ENCODE results near the gene S1PR4. TPM values are rescaled to one million over a fixed set of nuclear protein-coding genes. Genes with fewer than 3 reads are reported as not detected.

The S1PR4 gene
- total and polyA plus RNA-seq, 12 donors, result 0.24 to 3.3 (median 0.67) TPM

GRCh38 chr19:3187662-3188511 is 9.3 kb downstream of the S1PR4 start:
- no peak for ATAC-seq
- TF ChIP-seq CTCF (IDR thresholded peaks at IDR 0.05), result no peak

GRCh38 chr19:3188627-3189596 is 10.3 kb downstream of the S1PR4 start:
- DNase-seq, result no peak
- Histone ChIP-seq H3K4me1 (peaks cover 5 to 48% (median 23%) of the 10 kb centered on the region in 9 donors), H3K27ac (peak overlapping the region in 2 of 10 donors; percentile 17 to 88), H3K9me3 (no peaks in the 10 kb centered on the region), H3K4me3 (peak overlapping the region in 1 of 10 donors; percentile 36), H3K36me3 (peaks cover 0 to 15% (median 0%) of the 10 kb centered on the region in 9 donors), H3K27me3 (no peaks in the 10 kb centered on the region)
- intact Hi-C loops (cut with DNase I), result no loop called here
- WGBS, 2 donors, result 92 to 93% methylated on average over 35 of the region's 35 CpGs
- ATAC-seq, result no peak
- TF ChIP-seq CTCF (IDR thresholded peaks at IDR 0.05), result no peak

More at GRCh38 chr19:3187662-3188511, 9.3 kb downstream of the S1PR4 start:
- H3K36me3 ChIP-seq, result peaks cover 0 to 6% (median 0%) of the 10 kb centered on the region in 9 donors
- peak overlapping the region in 2 of 10 donors; percentile 36 to 100 for H3K4me3 ChIP-seq
- no peaks in the 10 kb centered on the region for H3K9me3 ChIP-seq
- DNase-seq, result no peak
- H3K4me1 ChIP-seq, result peaks cover 5 to 49% (median 23%) of the 10 kb centered on the region in 9 donors
- intact Hi-C loops (cut with DNase I), result no loop called here
- H3K27me3 ChIP-seq, result no peaks in the 10 kb centered on the region
- peak overlapping the region in 1 of 10 donors; percentile 88 for H3K27ac ChIP-seq
- 91 to 93% methylated on average over 36 of the region's 36 CpGs for whole genome bisulfite sequencing, 2 donors

- H3K4me1 ChIP-seq, result peaks cover 5 to 39% (median 23%) of the 10 kb centered on the region in 9 donors
- 87 to 88% methylated on average over 28 of the region's 28 CpGs for WGBS, 2 donors
- H3K36me3 ChIP-seq, result peaks cover 0 to 23% (median 0%) of the 10 kb centered on the region in 9 donors
- DNase-seq, result no peak
- H3K27ac ChIP-seq, result peak overlapping the region in 1 of 10 donors; percentile 88
- ATAC-seq, result no peak
- TF ChIP-seq CTCF (IDR thresholded peaks at IDR 0.05), result no peak
- intact Hi-C loops (cut with DNase I), result no loop called here
- H3K4me3 ChIP-seq, result no peak overlapping the region
- no peaks in the 10 kb centered on the region for H3K27me3 ChIP-seq
- H3K9me3 ChIP-seq, result no peaks in the 10 kb centered on the region
These were observed 11.3 kb downstream of the S1PR4 start for GRCh38 chr19:3189702-3190469.

Data from heart right ventricle (tissue), 16 donors.